Measurements from ENCODE around the gene PLK3.

PLK3 gene

GRCh38 chr1:44776730-44777068 lies 23.5 kb upstream of the PLK3 start:
- DNase-seq (ENCODE audit: low read depth), result no peak
- H3K4me3 ChIP-seq (ENCODE audit: low read length), result peak overlapping the region; percentile 91
- TF ChIP-seq CTCF (conservative IDR thresholded peaks at IDR 0.05; ENCODE audit: low read length), result no peak

- H3K4me3 ChIP-seq (ENCODE audit: low read length), result peak overlapping the region; percentile 91; the same call in 1 of the 2 replicates
- DNase-seq (ENCODE audit: low read depth), result no peak
- no peak for TF ChIP-seq CTCF (conservative IDR thresholded peaks at IDR 0.05; ENCODE audit: low read length)
Measured at GRCh38 chr1:44777547-44777946, 22.6 kb upstream of the PLK3 start.

GRCh38 chr1:44777969-44778635 lies 22.1 kb upstream of the PLK3 start:
- DNase-seq (ENCODE audit: low read depth), result no peak
- peak overlapping the region; percentile 20; the same call in 1 of the 2 replicates for H3K4me3 ChIP-seq (ENCODE audit: low read length)
- TF ChIP-seq CTCF (conservative IDR thresholded peaks at IDR 0.05; ENCODE audit: low read length), result no peak

- TF ChIP-seq CTCF (conservative IDR thresholded peaks at IDR 0.05; ENCODE audit: low read length), result no peak
- no peak for DNase-seq (ENCODE audit: low read depth)
- no peak overlapping the region for H3K4me3 ChIP-seq (ENCODE audit: low read length)
Measured at GRCh38 chr1:44778705-44779576, 21.2 kb upstream of the PLK3 start.

GRCh38 chr1:44780583-44781121 lies 19.5 kb upstream of the PLK3 start:
- DNase-seq (ENCODE audit: low read depth), result no peak
- TF ChIP-seq CTCF (conservative IDR thresholded peaks at IDR 0.05; ENCODE audit: low read length), result no peak
- no peak overlapping the region for H3K4me3 ChIP-seq (ENCODE audit: low read length)

- DNase-seq (ENCODE audit: low read depth), result no peak
- no peak for TF ChIP-seq CTCF (conservative IDR thresholded peaks at IDR 0.05; ENCODE audit: low read length)
- peak overlapping the region; percentile 46 for H3K4me3 ChIP-seq (ENCODE audit: low read length)
Measured at GRCh38 chr1:44783697-44784093, 16.5 kb upstream of the PLK3 start.

Measured in AG10803 (cell line).